Endothelial cell of umbilical vein (primary cell): ENCODE data around the gene GALT. TPM values are rescaled to one million over a fixed set of nuclear protein-coding genes. Genes with fewer than 3 reads are reported as not detected.

Source experiments
- BruUV-seq: library from RNA; stranded (reverse); fragments of 400-500 nt; replicated peaks from 2 replicates; lab custom pipeline; 2021; lab: Mats Ljungman, UMichigan
- CTCF ChIA-PET: fragments of 300-600, 350-600 bp; sonication (Branson Sonifier 250); formaldehyde crosslinking; loops from one replicate; lab custom pipeline; 2021; ENCODE audit warnings: antibody characterized with exemption, inconsistent platforms; lab: Charles Lee
- POLR2A ChIA-PET: fragments of 300-600, 350-600 bp; sonication (Branson Sonifier 250); formaldehyde crosslinking; loops from one replicate; lab custom pipeline; 2021; ENCODE audit warnings: antibody characterized with exemption, inconsistent platforms; lab: Charles Lee
- DNase-seq: peaks from one replicate; pipeline ENCODE4 v3.0.0-alpha.2; 2011; ENCODE audit warnings: low read depth, low spot score
- FAIRE-seq: peaks from 2 replicates; lab custom pipeline; 2011; peaks lifted over from hg19 to GRCh38; lab: Jason Lieb, UNC
- H2AFZ ChIP-seq: 2 replicates; pipeline ENCODE4 v1.6.0; 2012; ENCODE audit warnings: low read depth, low read length, control low read depth, inconsistent platforms
- H3K27ac ChIP-seq: 2 replicates; pipeline ENCODE4 v1.5.1; 2011; ENCODE audit warnings: low read depth, mild to moderate bottlenecking, control low read depth, low read length, moderate library complexity; ENCODE audit not compliant: insufficient read depth
- H3K27me3 ChIP-seq, 2 experiments: 2 replicates each; pipeline versions ENCODE4 v1.6.0 to v1.6.1; 2011; ENCODE audit warnings: low read length in 2 of 2, mixed read lengths in 1 of 2; ENCODE audit not compliant: control insufficient read depth in 2 of 2, insufficient read depth in 2 of 2
- H3K36me3 ChIP-seq, 2 experiments: 2 replicates in 1 of 2; 3 replicates in 1 of 2; pipeline ENCODE4 v1.5.1; 2011; ENCODE audit warnings: low read length in 2 of 2, mild to moderate bottlenecking in 1 of 2, moderate library complexity in 1 of 2; ENCODE audit not compliant: control insufficient read depth in 2 of 2, insufficient read depth in 2 of 2; ENCODE audit errors: extremely low read depth in 1 of 2
- H3K4me1 ChIP-seq: 3 replicates; pipeline ENCODE4 v1.5.1; 2011; ENCODE audit warnings: mild to moderate bottlenecking, low read length; ENCODE audit not compliant: control insufficient read depth, insufficient read depth; ENCODE audit errors: extremely low read depth
- H3K4me2 ChIP-seq: 2 replicates; pipeline ENCODE4 v1.6.1; 2011; ENCODE audit warnings: low read length, control low read depth, mixed read lengths; ENCODE audit not compliant: insufficient read depth
- H3K4me3 ChIP-seq, 3 experiments: fragments of 200-600 bp in 1 of 3; sonication (generic), shearing (Covaris generic) in 1 of 3; replicated peaks in 1 of 3; 2 replicates each; pipeline ENCODE4 v1.5.1; 2011 to 2016; ENCODE audit warnings: control low read depth in 3 of 3, low read length in 3 of 3, mild to moderate bottlenecking in 2 of 3, inconsistent platforms in 1 of 3, low read depth in 1 of 3, moderate library complexity in 1 of 3; ENCODE audit not compliant: insufficient read depth in 1 of 3
- H3K79me2 ChIP-seq: 2 replicates; pipeline ENCODE4 v1.6.0; 2012; ENCODE audit warnings: low read length, inconsistent platforms; ENCODE audit not compliant: control insufficient read depth, insufficient read depth
- H3K9ac ChIP-seq: replicated peaks from 2 replicates; pipeline ENCODE3; 2011; ENCODE audit warnings: low read length, control low read depth; ENCODE audit not compliant: insufficient read depth; ENCODE audit errors: extremely low read depth
- H3K9me1 ChIP-seq: replicated peaks from 3 replicates; pipeline ENCODE4 v1.6.0; 2011; ENCODE audit warnings: mild to moderate bottlenecking, low read length; ENCODE audit not compliant: control insufficient read depth, insufficient read depth; ENCODE audit errors: extremely low read depth
- H3K9me3 ChIP-seq: replicated peaks from 2 replicates; pipeline ENCODE4 v1.5.1; 2012; ENCODE audit warnings: low read length, inconsistent platforms; ENCODE audit not compliant: control insufficient read depth, insufficient read depth
- H4K20me1 ChIP-seq: replicated peaks from 2 replicates; pipeline ENCODE3; 2011; ENCODE audit warnings: mild to moderate bottlenecking, low read length; ENCODE audit not compliant: control insufficient read depth, insufficient read depth; ENCODE audit errors: extremely low read depth
- EZH2 ChIP-seq: IDR thresholded peaks from 2 replicates; pipeline ENCODE4 v1.6.1; 2012; ENCODE audit warnings: borderline replicate concordance, low read depth, mild to moderate bottlenecking, moderate library complexity, low read length, inconsistent platforms; ENCODE audit not compliant: severe bottlenecking
- FOS ChIP-seq: IDR thresholded peaks from 2 replicates; pipeline ENCODE4 v1.6.1; 2011; ENCODE audit warnings: mild to moderate bottlenecking, low read length, moderate library complexity, borderline replicate concordance; ENCODE audit not compliant: insufficient read depth
- GATA2 ChIP-seq: IDR thresholded peaks from 2 replicates; pipeline ENCODE4 v1.7.0; 2011; ENCODE audit warnings: low read depth, mild to moderate bottlenecking, moderate library complexity, mixed read lengths, low read length; ENCODE audit not compliant: insufficient read length, insufficient read depth
- JUN ChIP-seq: IDR thresholded peaks from 2 replicates; pipeline ENCODE4 v1.6.1; 2011; ENCODE audit warnings: borderline replicate concordance, low read depth; ENCODE audit not compliant: insufficient read length, insufficient read depth
- MYC ChIP-seq: IDR thresholded peaks from one replicate; pipeline ENCODE4 v1.6.1; 2011; ENCODE audit warnings: mild to moderate bottlenecking, low read depth, low read length
- POLR2A ChIP-seq: IDR thresholded peaks from 2 replicates; pipeline ENCODE4 v1.6.1; 2012; ENCODE audit warnings: low read depth, mild to moderate bottlenecking, control low read depth, low read length
- POLR2AphosphoS5 ChIP-seq: IDR thresholded peaks from 2 replicates; pipeline ENCODE4 v1.6.1; 2012; ENCODE audit warnings: low read depth, mild to moderate bottlenecking, control low read depth, low read length, moderate library complexity; ENCODE audit not compliant: insufficient read depth
- dilution Hi-C: fragments of 300-500 bp; cut with MboI; formaldehyde crosslinking; loops from one replicate; pipeline ENCODE4 v1.15.0; 2019; ENCODE audit warnings: low sequenced_read_pairs; ENCODE audit not compliant: extremely low pct_ligation_motif_present
- intact Hi-C: fragments of 100-400 bp; cut with micrococcal nuclease; formaldehyde crosslinking; loops from one replicate; pipeline ENCODE4 v1.10.0; 2022
- polyA plus RNA-seq, 4 experiments: library from polyadenylated mRNA; depleted of rRNA in 3 of 4; stranded (reverse) in 3 of 4; unstranded in 1 of 4; fragments of >200 nt; gene quantifications; 2 replicates each; pipeline versions ENCODE4 v1.2.1 to v1.2.3, GENCODE V29; 2011 to 2012; ENCODE audit warnings: missing spikeins in 1 of 4
- total RNA-seq: library from RNA; stranded (reverse); gene quantifications from 2 replicates; pipeline ENCODE4 v1.2.3, GENCODE V29; 2021
- TF ChIP-seq, protein P1 (sequence below), 2 donors: IDR thresholded peaks; 1 replicate in 1 of 2; 2 replicates in 1 of 2; pipeline ENCODE4 v1.5.1; 2011; ENCODE audit warnings: low read length in 2 of 2, mild to moderate bottlenecking in 2 of 2, moderate library complexity in 2 of 2, control low read depth in 1 of 2, inconsistent platforms in 1 of 2, low read depth in 1 of 2; ENCODE audit not compliant: insufficient read depth in 1 of 2; ENCODE audit errors: extremely low read depth in 1 of 2
- TF ChIP-seq, protein P2 (sequence below): IDR thresholded peaks from 2 replicates; pipeline ENCODE4 v1.6.1; 2011; ENCODE audit not compliant: insufficient read depth, insufficient read length

The GALT gene
- total and polyA plus RNA-seq, 2 donors (not counting 3 experiments of a cell fraction or from before 2014, with no cell fraction given) = 36.6 to 58.5 TPM

DNA sequence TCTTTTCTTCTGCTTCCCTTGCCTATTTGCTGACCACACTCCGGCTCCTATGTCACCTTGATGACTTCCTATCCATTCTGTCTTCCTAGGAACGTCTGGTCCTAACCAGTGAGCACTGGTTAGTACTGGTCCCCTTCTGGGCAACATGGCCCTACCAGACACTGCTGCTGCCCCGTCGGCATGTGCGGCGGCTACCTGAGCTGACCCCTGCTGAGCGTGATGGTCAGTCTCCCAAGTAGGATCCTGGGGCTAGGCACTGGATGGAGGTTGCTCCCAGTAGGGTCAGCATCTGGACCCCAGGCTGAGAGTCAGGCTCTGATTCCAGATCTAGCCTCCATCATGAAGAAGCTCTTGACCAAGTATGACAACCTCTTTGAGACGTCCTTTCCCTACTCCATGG is 2.2 kb downstream of the GALT start:
- H3K79me2 ChIP-seq = peaks cover 6% of the 10 kb centered on the region
- H3K4me3 ChIP-seq = no peak overlapping the region
- TF ChIP-seq, protein P1, sequence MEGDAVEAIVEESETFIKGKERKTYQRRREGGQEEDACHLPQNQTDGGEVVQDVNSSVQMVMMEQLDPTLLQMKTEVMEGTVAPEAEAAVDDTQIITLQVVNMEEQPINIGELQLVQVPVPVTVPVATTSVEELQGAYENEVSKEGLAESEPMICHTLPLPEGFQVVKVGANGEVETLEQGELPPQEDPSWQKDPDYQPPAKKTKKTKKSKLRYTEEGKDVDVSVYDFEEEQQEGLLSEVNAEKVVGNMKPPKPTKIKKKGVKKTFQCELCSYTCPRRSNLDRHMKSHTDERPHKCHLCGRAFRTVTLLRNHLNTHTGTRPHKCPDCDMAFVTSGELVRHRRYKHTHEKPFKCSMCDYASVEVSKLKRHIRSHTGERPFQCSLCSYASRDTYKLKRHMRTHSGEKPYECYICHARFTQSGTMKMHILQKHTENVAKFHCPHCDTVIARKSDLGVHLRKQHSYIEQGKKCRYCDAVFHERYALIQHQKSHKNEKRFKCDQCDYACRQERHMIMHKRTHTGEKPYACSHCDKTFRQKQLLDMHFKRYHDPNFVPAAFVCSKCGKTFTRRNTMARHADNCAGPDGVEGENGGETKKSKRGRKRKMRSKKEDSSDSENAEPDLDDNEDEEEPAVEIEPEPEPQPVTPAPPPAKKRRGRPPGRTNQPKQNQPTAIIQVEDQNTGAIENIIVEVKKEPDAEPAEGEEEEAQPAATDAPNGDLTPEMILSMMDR (IDR thresholded peaks at IDR 0.05; ENCODE audit: extremely low read depth in 1 of 2, insufficient read depth in 1 of 2, low read depth in 1 of 2, low read length in 2 of 2) = no peak
- peaks cover 37% of the 10 kb centered on the region for H3K4me1 ChIP-seq
- CTCF ChIA-PET = no interaction called here
- POLR2A ChIA-PET = no interaction called here
- H3K9me3 ChIP-seq = no peaks in the 10 kb centered on the region
- dilution Hi-C loops = no loop called here
- no peak overlapping the region for H3K9ac ChIP-seq
- BruUV-seq = no TSS peak
- H3K36me3 ChIP-seq = peaks cover 0 to 14% of the 10 kb centered on the region in 2 experiments
- DNase-seq (no peak), FAIRE-seq (no peak)
- H3K27me3 ChIP-seq = no peaks in the 10 kb centered on the region
- H4K20me1 ChIP-seq = no peaks in the 10 kb centered on the region
- H3K9me1 ChIP-seq = no peaks in the 10 kb centered on the region
- H3K4me2 ChIP-seq = no peak overlapping the region
- intact Hi-C loops = no loop called here
- no peak overlapping the region for H3K27ac ChIP-seq
- H2AFZ ChIP-seq = no peak overlapping the region

DNA sequence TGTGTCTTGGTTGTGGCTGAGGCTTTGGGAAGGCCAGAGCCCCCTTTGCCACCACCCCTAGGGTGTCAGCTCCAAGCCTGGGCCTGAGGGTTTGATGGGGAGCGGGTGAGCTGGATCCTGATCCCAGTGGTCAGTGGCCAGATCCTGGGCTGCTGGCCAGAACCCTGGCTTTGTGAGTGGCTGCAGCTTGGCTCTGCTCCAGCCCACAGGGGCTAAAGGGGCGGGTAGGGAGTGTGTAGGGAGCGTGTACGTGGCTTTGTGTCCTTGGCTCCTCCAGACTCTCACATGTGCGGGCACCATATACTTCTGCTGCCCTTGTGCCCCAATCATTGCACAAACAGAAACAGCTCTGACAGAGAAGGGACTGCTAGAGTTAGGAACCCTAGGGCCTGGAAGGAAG is 4.3 kb downstream of the GALT start:
- intact Hi-C loops (no loop called here), dilution Hi-C loops (no loop called here)
- H3K9me1 ChIP-seq = no peaks in the 10 kb centered on the region
- ChIA-PET CTCF (interaction anchor here (0.6 to 1.6 kb wide), 4 partner anchors 11 to 270 kb away, joined by 3 to 8 read pairs (median 4); no protein-coding TSS in a partner anchor), POLR2A (no interaction called here)
- peaks cover 6% of the 10 kb centered on the region for H3K79me2 ChIP-seq
- TF ChIP-seq MYC (no peak), GATA2 (no peak), POLR2A (no peak), JUN (no peak), FOS (no peak), EZH2 (no peak), POLR2AphosphoS5 (no peak)
- TF ChIP-seq, protein P2, sequence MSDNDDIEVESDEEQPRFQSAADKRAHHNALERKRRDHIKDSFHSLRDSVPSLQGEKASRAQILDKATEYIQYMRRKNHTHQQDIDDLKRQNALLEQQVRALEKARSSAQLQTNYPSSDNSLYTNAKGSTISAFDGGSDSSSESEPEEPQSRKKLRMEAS = no peak
- TF ChIP-seq, protein P1 (IDR thresholded peaks at IDR 0.05; ENCODE audit: extremely low read depth in 1 of 2, insufficient read depth in 1 of 2, low read depth in 1 of 2, low read length in 2 of 2) = no peak
- H3K4me1 ChIP-seq = peaks cover 37% of the 10 kb centered on the region
- H3K4me2 ChIP-seq = no peak overlapping the region
- FAIRE-seq (no peak), DNase-seq (no peak)
- H3K27ac ChIP-seq = no peak overlapping the region
- H4K20me1 ChIP-seq = no peaks in the 10 kb centered on the region
- peaks cover 0 to 14% of the 10 kb centered on the region in 2 experiments for H3K36me3 ChIP-seq
- H3K27me3 ChIP-seq = no peaks in the 10 kb centered on the region
- no peaks in the 10 kb centered on the region for H3K9me3 ChIP-seq
- BruUV-seq = no TSS peak
- no peak overlapping the region for H3K9ac ChIP-seq
- H2AFZ ChIP-seq = no peak overlapping the region
- no peak overlapping the region for H3K4me3 ChIP-seq
